Activated CD4-positive, alpha-beta T cell treated with anti-CD3 and anti-CD28 coated beads for 36 hours (primary cell): ENCODE data around the gene TRIM32. TPM values are rescaled to one million over a fixed set of nuclear protein-coding genes. Genes with fewer than 3 reads are reported as not detected.

ENCODE experiments used
- ATAC-seq: fragments of 200-7000 bp; cut with Tn5 transposase; one replicate; pipeline ENCODE4 v1.10.0; 2021; ENCODE audit warnings: mild to moderate bottlenecking, moderate library complexity
- CTCF ChIA-PET: fragments of 350-600 bp; sonication (Branson Sonifier 250); formaldehyde crosslinking; loops from one replicate; lab custom pipeline; 2021; ENCODE audit warnings: antibody characterized with exemption; lab: Charles Lee
- POLR2A ChIA-PET: fragments of 350-600 bp; sonication (Branson Sonifier 250); formaldehyde crosslinking; loops from one replicate; lab custom pipeline; 2021; ENCODE audit warnings: antibody characterized with exemption, inconsistent platforms; lab: Charles Lee
- DNase-seq: peaks from one replicate; pipeline ENCODE4 v3.0.0-alpha.2; 2020
- H3K27ac Mint-ChIP-seq: one replicate; pipeline ENCODE4 v1.8.0; 2021; ENCODE audit warnings: mixed read lengths
- H3K27me3 Mint-ChIP-seq: one replicate; pipeline ENCODE4 v1.8.0; 2021; ENCODE audit warnings: mixed read lengths
- H3K36me3 Mint-ChIP-seq: one replicate; pipeline ENCODE4 v1.8.0; 2021; ENCODE audit warnings: low read depth, mixed read lengths
- H3K4me1 Mint-ChIP-seq: one replicate; pipeline ENCODE4 v1.8.0; 2021; ENCODE audit warnings: mixed read lengths
- H3K4me3 Mint-ChIP-seq: one replicate; pipeline ENCODE4 v1.8.0; 2021; ENCODE audit warnings: mild to moderate bottlenecking, moderate library complexity, mixed read lengths
- H3K9me3 Mint-ChIP-seq: one replicate; pipeline ENCODE4 v1.8.0; 2021; ENCODE audit warnings: low read depth, mixed read lengths
- intact Hi-C, 2 experiments: fragments of 100-400 bp; cut with DNase I in 1 of 2; cut with micrococcal nuclease in 1 of 2; formaldehyde crosslinking; loops; one replicate each; pipeline versions ENCODE4 v1.14.2 to v1.15.1; 2022 to 2024; cut with DNase I, micrococcal nuclease
- total RNA-seq, 2 experiments: library from RNA; stranded (reverse); gene quantifications; one replicate each; pipeline ENCODE4 v1.2.3, GENCODE V29; 2021

The TRIM32 gene
- total RNA-seq, 2 experiments from 2014 or later = 10.2 to 12.4 TPM

DNA sequence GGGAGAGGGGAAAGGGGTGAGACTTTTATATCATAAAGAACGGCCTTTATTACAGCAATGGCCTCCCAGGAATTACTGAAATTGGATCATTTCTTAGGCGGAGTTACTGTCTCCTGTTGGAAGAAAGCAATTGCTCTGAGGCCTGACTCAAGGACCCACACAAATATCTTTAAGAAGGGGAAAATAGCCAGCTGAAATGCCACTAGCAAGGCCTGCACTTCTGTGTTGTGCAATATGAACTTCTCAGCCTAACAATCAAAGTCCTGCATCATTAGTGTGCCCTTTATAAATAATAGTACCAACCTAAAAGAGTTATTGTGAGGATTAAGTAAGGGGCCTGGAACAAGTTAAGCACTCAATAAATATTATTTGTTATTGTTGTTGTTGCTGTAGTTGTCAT lies 30.1 kb upstream of the TRIM32 start:
- Mint-ChIP-seq H3K9me3 (no peaks in the 10 kb centered on the region), H3K4me1 (no peaks in the 10 kb centered on the region), H3K4me3 (no peak overlapping the region), H3K27ac (no peak overlapping the region), H3K36me3 (no peaks in the 10 kb centered on the region), H3K27me3 (no peaks in the 10 kb centered on the region)
- DNase-seq (no peak), ATAC-seq (no peak)
- intact Hi-C loops = no loop called here
- ChIA-PET POLR2A (no interaction called here), CTCF (no interaction called here)

DNA sequence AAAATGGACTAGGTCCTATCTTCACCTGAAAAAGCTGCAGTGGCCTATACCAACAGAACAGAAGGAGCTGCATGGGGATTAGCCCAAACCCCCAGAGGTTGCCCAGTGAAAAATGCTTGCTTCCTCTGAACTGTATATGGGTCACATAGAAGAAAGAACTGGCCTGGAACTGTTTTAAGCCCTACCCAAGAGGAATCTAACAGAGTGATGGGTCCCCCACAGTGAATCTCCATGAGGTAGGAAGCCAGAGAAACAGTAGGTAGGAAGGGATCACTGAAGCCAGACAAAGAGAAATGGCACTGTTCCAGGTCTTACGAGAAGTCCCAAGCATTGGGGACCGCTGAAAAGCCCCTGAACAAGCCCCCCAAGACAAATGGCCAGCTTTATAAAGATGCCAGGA lies 28.8 kb upstream of the TRIM32 start:
- ATAC-seq = no peak
- H3K4me1 Mint-ChIP-seq = no peaks in the 10 kb centered on the region
- H3K36me3 Mint-ChIP-seq = no peaks in the 10 kb centered on the region
- no peak overlapping the region for H3K27ac Mint-ChIP-seq
- H3K4me3 Mint-ChIP-seq = no peak overlapping the region
- H3K9me3 Mint-ChIP-seq = no peaks in the 10 kb centered on the region
- POLR2A ChIA-PET = no interaction called here
- CTCF ChIA-PET = interaction anchor here (0.7 kb wide), 1 partner anchor 30 kb away, joined by 4 read pairs; no protein-coding TSS in a partner anchor
- intact Hi-C loops = no loop called here
- DNase-seq = no peak
- H3K27me3 Mint-ChIP-seq = no peaks in the 10 kb centered on the region

DNA sequence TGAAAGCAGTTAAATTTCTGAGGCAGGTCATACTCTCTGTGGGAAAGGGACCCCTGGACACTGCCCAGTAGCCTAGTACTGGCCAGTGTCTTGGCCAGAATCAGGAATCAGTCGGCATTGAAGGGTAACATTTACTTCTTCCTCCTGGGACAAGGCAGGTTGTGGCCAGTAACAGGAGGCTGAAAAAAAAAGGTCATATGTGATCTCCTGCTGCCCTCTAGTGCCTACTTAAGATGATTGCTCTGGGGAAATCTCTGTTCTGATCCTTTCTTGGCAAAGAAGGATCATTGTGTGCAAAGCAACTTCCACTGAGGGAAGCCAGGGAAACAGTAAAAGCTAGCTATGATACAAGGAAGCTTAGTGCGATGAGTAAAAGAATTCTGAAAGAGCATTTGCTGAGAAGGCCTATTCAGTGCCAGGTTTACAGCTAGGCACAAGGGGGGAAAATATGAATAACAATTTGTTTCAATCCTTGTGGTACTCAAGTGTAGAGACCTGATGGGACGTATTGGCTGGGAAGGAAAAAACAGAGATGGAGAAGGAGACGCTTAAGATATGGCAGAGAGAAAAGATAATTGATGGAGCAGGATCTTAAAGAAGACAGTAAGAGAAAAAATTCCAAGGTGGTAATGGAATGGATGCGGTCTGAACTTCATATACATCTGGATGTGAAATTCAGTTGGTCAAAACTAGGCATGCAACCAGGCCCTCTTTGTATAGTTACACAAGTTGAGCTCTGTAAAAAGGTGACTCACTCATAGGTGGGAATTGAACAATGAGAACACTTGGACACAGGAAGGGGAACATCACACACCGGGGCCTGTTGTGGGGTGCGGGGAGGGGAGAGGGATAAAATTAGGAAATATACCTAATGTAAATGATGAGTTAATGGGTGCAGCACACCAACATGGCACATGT lies 25.8 kb upstream of the TRIM32 start:
- CTCF ChIA-PET = interaction anchor here (0.6 to 1.4 kb wide), 5 partner anchors 16 to 409 kb away, joined by 3 read pairs; no protein-coding TSS in a partner anchor
- Mint-ChIP-seq H3K27me3 (no peaks in the 10 kb centered on the region), H3K36me3 (no peaks in the 10 kb centered on the region), H3K4me1 (no peaks in the 10 kb centered on the region), H3K27ac (no peak overlapping the region), H3K4me3 (no peak overlapping the region), H3K9me3 (no peaks in the 10 kb centered on the region)
- POLR2A ChIA-PET = no interaction called here
- ATAC-seq (peak; percentile 58), DNase-seq (no peak)
- intact Hi-C loops = loop anchor here (1.0 to 10.0 kb wide), 6 partner anchors 72 to 1068 kb away; partner anchors contain the start of gene PAPPA (in 1 of the 2)

DNA sequence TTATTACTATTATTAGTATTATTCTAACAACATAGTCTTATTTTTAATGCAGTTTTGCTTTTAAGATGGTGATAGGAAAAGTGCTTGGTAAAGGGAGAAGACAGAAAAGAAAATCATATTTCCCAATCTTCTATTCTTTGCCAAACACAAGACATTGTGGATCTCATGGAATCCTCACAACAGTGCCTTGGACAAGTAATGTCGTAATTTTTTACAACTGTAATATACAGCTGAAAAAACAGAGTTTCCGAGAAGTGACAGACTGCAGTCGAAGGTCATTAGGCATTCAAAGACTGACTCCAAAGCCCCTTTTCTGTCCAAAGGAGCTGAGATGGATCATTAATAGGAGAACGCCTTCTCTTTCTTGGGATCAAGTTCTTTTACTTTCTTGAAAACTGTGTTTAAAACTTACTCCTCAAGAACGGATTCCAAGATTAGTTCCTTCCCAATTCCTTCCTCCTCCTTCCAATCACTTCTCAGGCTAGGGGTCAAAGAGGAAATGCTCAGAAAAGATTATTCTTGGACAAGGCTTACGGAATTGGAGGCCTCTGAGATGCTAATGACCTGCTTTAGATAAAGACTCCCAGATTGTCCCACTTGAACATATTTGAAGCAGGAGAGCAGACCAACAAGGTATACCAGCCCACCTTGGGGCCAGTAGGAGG lies 24.3 kb upstream of the TRIM32 start:
- no peak overlapping the region for H3K27ac Mint-ChIP-seq
- no peaks in the 10 kb centered on the region for H3K9me3 Mint-ChIP-seq
- DNase-seq (no peak), ATAC-seq (no peak)
- POLR2A ChIA-PET = no interaction called here
- H3K4me1 Mint-ChIP-seq = no peaks in the 10 kb centered on the region
- H3K36me3 Mint-ChIP-seq = no peaks in the 10 kb centered on the region
- H3K27me3 Mint-ChIP-seq = no peaks in the 10 kb centered on the region
- no peak overlapping the region for H3K4me3 Mint-ChIP-seq
- intact Hi-C loops = loop anchor here (5.0 to 10.0 kb wide), 3 partner anchors 168 to 778 kb away; partner anchors contain the start of gene PAPPA (in 1 of the 2)
- CTCF ChIA-PET = interaction anchor here (0.6 to 1.4 kb wide), 2 partner anchors 21 to 384 kb away, joined by 3 read pairs; no protein-coding TSS in a partner anchor

DNA sequence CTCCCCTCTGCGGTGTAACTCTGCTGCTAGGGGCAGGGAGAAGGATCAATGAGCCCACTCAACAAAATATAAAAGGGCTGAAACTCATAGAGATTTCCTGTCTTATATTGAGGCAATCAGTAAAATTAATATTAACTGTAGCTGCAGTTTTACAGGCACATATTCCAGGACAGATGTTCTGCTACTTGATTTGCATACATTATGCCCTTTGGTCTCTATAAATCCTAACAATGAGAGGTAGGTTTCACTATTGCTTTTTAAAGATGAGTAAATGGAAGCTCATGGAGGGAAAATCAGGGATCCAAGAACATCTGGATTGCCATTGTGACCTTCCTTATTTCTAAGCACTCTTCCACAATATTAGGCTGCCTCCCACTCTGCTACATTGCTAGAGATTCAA lies 23.5 kb upstream of the TRIM32 start:
- Mint-ChIP-seq H3K27ac (no peak overlapping the region), H3K36me3 (no peaks in the 10 kb centered on the region), H3K4me1 (no peaks in the 10 kb centered on the region), H3K27me3 (no peaks in the 10 kb centered on the region), H3K9me3 (no peaks in the 10 kb centered on the region), H3K4me3 (no peak overlapping the region)
- no peak for DNase-seq
- POLR2A ChIA-PET = no interaction called here
- CTCF ChIA-PET = interaction anchor here (0.6 kb wide), 1 partner anchor 165 kb away, joined by 3 read pairs; no protein-coding TSS in a partner anchor
- intact Hi-C loops = loop anchor here (5.0 to 10.0 kb wide), 3 partner anchors 169 to 779 kb away; partner anchors contain the start of gene PAPPA (in 1 of the 2)
- no peak for ATAC-seq

DNA sequence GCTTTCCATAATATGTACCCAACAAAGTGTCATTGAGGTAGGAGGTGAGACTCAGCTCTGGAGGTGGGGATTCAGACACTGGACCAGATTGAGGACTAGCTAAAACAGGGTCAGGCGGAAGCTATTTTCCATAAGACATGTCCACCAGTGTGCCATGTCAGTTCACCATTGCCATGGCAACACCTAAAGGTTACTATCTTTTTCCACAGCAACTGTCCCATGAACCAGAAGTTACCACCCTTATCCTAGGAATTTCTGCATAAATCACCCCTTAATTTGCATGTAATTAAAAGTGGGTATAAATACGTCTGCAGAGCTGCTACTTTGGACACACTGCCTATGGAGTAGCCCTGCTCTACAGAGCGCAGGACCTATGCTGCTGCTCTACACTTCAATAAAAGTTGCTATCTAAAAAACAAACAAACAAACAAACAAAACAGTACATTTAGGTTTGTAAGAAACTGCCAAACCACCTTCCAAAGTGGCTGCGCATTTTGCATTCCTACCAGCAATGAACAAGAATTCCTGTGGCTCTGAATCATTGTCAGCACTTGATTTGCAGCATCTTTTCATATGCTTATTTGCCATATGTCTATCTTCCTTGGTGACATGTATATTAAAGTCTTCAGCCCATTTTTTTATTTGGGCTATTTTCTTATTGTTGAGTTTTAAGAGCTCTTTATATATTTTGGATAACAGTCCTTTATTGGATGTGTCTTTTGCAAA lies 18.0 kb upstream of the TRIM32 start:
- ChIA-PET CTCF (no interaction called here), POLR2A (no interaction called here)
- Mint-ChIP-seq H3K9me3 (peaks cover 5% of the 10 kb centered on the region), H3K4me1 (no peaks in the 10 kb centered on the region), H3K36me3 (peaks cover 4% of the 10 kb centered on the region), H3K4me3 (no peak overlapping the region), H3K27me3 (no peaks in the 10 kb centered on the region), H3K27ac (no peak overlapping the region)
- no peak for DNase-seq
- ATAC-seq = no peak
- intact Hi-C loops = loop anchor here (10.0 kb wide), 2 partner anchors 174 to 784 kb away; no protein-coding TSS in a partner anchor

DNA sequence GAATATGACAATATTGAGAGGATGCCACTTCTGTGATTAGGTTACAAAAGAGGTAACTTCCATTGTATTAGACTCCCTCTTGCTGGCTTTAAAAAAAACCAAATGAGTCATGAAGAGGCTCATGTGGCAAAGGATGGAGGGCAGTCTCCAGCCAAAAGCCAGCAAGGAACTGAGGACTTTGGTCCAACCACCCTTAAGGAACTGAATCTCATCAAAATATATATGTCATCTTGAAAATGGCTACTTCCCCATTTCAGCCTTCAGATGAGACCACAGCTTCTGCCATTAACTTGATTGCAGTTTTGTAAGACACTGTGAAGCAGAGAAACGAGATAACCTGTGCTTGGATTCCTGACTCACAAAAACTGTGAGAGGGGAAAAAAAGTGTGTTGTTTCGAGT lies 15.5 kb upstream of the TRIM32 start:
- H3K4me1 Mint-ChIP-seq = no peaks in the 10 kb centered on the region
- CTCF ChIA-PET = no interaction called here
- no peak overlapping the region for H3K27ac Mint-ChIP-seq
- POLR2A ChIA-PET = no interaction called here
- no peak for DNase-seq
- intact Hi-C loops = no loop called here
- peaks cover 7% of the 10 kb centered on the region for H3K9me3 Mint-ChIP-seq
- no peak overlapping the region for H3K4me3 Mint-ChIP-seq
- peaks cover 6% of the 10 kb centered on the region for H3K36me3 Mint-ChIP-seq
- ATAC-seq = no peak
- H3K27me3 Mint-ChIP-seq = no peaks in the 10 kb centered on the region

DNA sequence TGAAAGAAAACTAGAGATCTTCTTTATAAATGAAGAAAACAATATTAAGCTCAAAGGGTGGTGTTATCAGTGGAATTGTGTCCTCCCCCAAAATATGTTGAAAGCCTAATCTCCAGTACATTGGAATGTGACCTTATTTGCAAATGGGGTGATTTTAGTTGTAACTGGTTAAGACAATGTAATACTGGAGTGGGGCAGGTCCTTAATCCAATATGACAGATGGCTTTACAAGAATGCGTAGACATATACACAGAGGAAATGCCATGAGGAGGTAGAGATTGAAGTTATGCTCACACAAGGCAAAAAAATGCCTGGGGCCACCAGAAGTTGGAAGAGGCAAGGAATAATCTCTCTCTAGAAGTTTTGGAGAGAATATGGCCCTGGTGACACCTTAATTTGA lies 13.7 kb upstream of the TRIM32 start:
- intact Hi-C loops = no loop called here
- POLR2A ChIA-PET = no interaction called here
- no peak for DNase-seq
- peaks cover 6% of the 10 kb centered on the region for H3K36me3 Mint-ChIP-seq
- no peaks in the 10 kb centered on the region for H3K27me3 Mint-ChIP-seq
- no peaks in the 10 kb centered on the region for H3K4me1 Mint-ChIP-seq
- no peak for ATAC-seq
- peaks cover 7% of the 10 kb centered on the region for H3K9me3 Mint-ChIP-seq
- CTCF ChIA-PET = no interaction called here
- no peak overlapping the region for H3K4me3 Mint-ChIP-seq
- H3K27ac Mint-ChIP-seq = no peak overlapping the region

DNA sequence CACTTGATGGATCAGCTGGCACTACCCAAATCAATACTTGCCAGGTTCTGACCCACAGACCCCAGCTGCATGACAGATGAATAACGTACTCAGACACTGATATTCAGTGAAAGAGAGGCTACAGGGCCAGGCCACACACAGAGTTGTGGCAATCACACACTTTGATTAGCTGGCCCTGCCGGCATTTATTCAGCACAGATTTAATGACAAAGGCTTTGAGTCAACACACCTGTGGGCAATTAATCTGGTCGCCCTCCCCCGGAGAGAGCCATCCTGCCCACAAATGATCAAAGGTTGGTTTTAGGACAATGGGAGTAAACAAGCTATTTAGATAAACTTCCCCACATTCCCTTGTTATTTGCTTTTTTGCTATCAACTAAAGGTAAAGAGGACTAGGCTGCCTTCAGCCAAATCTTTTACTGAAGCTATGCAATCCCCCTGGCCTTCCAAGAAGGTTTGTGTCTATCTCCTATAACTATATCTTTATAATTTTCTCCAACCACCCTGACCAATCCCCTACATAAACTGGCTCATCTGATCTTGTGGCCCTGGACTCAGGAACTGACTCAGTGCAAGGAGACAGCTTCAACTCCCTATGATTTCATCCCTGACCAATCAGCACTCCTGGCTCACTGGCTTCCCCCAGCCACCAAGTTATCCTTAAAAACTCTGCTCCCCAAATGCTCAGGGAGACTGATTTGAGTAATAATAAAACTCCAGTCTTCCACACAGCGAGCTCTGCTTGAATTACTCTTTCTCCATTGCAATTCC lies 12.7 kb upstream of the TRIM32 start:
- peaks cover 7% of the 10 kb centered on the region for H3K9me3 Mint-ChIP-seq
- no peaks in the 10 kb centered on the region for H3K27me3 Mint-ChIP-seq
- no peaks in the 10 kb centered on the region for H3K4me1 Mint-ChIP-seq
- H3K36me3 Mint-ChIP-seq = peaks cover 6% of the 10 kb centered on the region
- H3K4me3 Mint-ChIP-seq = no peak overlapping the region
- DNase-seq (no peak), ATAC-seq (no peak)
- ChIA-PET POLR2A (no interaction called here), CTCF (no interaction called here)
- no peak overlapping the region for H3K27ac Mint-ChIP-seq
- intact Hi-C loops = no loop called here

DNA sequence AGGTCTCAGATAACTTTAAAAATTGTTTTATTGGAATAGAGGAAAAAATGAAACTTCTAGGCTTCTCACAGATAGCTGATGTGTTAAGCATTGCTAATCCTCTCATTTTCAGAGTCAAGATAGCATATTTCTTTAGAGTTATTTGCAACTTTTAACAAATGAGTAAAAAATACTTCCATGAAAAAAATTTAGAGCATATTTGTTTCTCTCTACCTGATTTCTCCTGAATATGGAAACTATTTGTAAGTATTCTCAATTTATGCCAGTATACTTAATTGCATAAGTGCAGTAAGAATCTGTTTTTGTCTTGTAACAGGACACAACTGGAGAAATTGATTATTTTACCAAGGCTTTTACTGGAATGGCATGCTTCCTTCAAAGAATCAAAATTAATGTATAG lies 3.6 kb upstream of the TRIM32 start:
- peaks cover 6% of the 10 kb centered on the region for H3K36me3 Mint-ChIP-seq
- CTCF ChIA-PET = no interaction called here
- DNase-seq = no peak
- ATAC-seq = no peak
- H3K27me3 Mint-ChIP-seq = no peaks in the 10 kb centered on the region
- H3K4me1 Mint-ChIP-seq = peaks cover 26% of the 10 kb centered on the region
- POLR2A ChIA-PET = no interaction called here
- H3K9me3 Mint-ChIP-seq = peaks cover 1% of the 10 kb centered on the region
- no peak overlapping the region for H3K4me3 Mint-ChIP-seq
- H3K27ac Mint-ChIP-seq = no peak overlapping the region
- intact Hi-C loops = loop anchor here in 1 of 2 experiments (10.0 kb wide), 1 partner anchor 1989 kb away; no protein-coding TSS in a partner anchor
